Measurements from ENCODE around the gene CMTM8. TPM values are rescaled to one million over a fixed set of nuclear protein-coding genes. Genes with fewer than 3 reads are reported as not detected.
A peak's percentile ranks its signal among the peaks of the same experiment; 100 is the strongest.

Gene CMTM8
- total and polyA plus RNA-seq, 2 of the 8 experiments (the other 6 are each of a cell fraction or from before 2014, with no cell fraction given), result 10.5 to 22.4 TPM

DNA sequence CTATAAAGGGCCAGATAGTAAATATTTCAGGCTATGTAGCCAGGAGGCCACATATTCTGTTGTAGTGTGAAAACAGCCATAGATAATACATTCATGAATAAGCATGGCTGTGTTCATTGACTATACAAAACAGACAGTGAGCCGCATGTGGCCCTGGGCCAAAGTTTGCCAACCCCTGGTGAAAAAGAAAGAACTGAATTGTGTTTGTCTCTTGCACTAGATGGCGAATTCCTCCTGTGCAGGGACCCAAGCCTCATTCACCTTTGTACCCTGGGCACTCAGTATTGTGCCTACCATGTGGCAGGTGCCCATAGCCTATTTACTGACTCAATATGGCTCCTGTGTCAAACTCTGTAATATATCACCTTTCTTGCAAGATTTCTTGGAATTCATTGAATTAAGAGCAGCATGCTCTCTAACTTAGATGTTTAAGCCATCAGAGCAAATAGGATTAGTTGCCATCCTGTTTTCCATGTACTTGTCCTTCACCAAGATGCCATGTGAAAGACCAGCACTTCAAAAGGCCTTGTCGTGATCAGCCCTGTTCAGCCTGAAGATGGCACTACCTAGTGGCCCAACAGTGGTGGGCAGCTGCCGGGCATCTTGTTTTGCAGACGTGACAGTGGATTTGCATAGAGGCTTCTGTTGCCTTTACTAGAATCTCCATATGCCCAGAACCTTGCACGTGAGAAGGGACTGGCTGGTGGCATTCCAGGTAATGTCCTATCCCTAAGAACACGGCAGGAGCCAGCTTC is 102.3 kb downstream of the CMTM8 start:
- no peak overlapping the region for H3K56ac ChIP-seq (replicated peaks; ENCODE audit: insufficient read length, low read depth, low read length)
- FAIRE-seq (no peak), DNase-seq (ENCODE audit: low read depth in 1 of 2, low spot score in 2 of 2) (no peak)
- no peak overlapping the region for H2AK5ac ChIP-seq (ENCODE audit: low read depth, low read length)
- H2BK12ac ChIP-seq (ENCODE audit: low read depth, low read length), result no peak overlapping the region
- H3K9me3 ChIP-seq (ENCODE audit: insufficient read depth in 2 of 2, low read depth in 1 of 2, low read length in 1 of 2), result no peaks in the 10 kb centered on the region
- H3K79me1 ChIP-seq (ENCODE audit: low read depth, low read length), result no peaks in the 10 kb centered on the region
- no peak overlapping the region for H3K14ac ChIP-seq (ENCODE audit: insufficient read length)
- H3K36me3 ChIP-seq (ENCODE audit: control insufficient read depth in 2 of 4, insufficient read depth in 4 of 4, low read length in 3 of 4), result no peaks in the 10 kb centered on the region
- H3K4me3 ChIP-seq (ENCODE audit: extremely low read depth in 1 of 4, insufficient read depth in 2 of 4, low read depth in 3 of 4, low read length in 4 of 4), result no peak overlapping the region
- no peak overlapping the region for H4K5ac ChIP-seq (ENCODE audit: insufficient read length, low read depth, low read length)
- H3K4me1 ChIP-seq (replicated peaks in 1 of 4; ENCODE audit: control insufficient read depth in 3 of 4, insufficient read depth in 4 of 4, low read length in 3 of 4), result no peaks in the 10 kb centered on the region; a peak in 1 of 7 replicates
- ChIA-PET CTCF (ENCODE audit: partially characterized antibody) (interaction anchor here (1.2 to 2.0 kb wide), 2 partner anchors 43 to 45 kb away, joined by 3 to 7 read pairs; no protein-coding TSS in a partner anchor), POLR2A (ENCODE audit: partially characterized antibody) (no interaction called here)
- no peaks in the 10 kb centered on the region for H3K79me2 ChIP-seq (ENCODE audit: control insufficient read depth in 1 of 2, insufficient read depth in 2 of 2, low read length in 2 of 2)
- no peaks in the 10 kb centered on the region for H4K20me1 ChIP-seq (replicated peaks in 1 of 2; ENCODE audit: control insufficient read depth in 1 of 2, insufficient read depth in 2 of 2, low read length in 2 of 2)
- H2BK120ac ChIP-seq (replicated peaks; ENCODE audit: low read depth, low read length), result no peak overlapping the region
- H3K27me3 ChIP-seq (replicated peaks in 1 of 4; ENCODE audit: control insufficient read depth in 3 of 4, extremely low read depth in 1 of 4, insufficient read depth in 3 of 4, low read length in 3 of 4), result no peaks in the 10 kb centered on the region
- H2BK5ac ChIP-seq (ENCODE audit: low read depth, low read length), result no peak overlapping the region
- 92% methylated on average over 7 of the region's 7 CpGs; no CpG with 5 or more reads in 1 of the 2 experiments for WGBS, 2 experiments (ENCODE audit: extremely low coverage in 1 of 2, insufficient coverage in 1 of 2, insufficient read length in 1 of 2, insufficient replicate concordance in 2 of 2, low coverage in 1 of 2, low lambda C conversion rate in 2 of 2, missing lambda C conversion rate in 1 of 2)
- no peaks in the 10 kb centered on the region for H3K23me2 ChIP-seq (ENCODE audit: low read depth, low read length)
- H3K9ac ChIP-seq (replicated peaks in 1 of 4; ENCODE audit: extremely low read depth in 1 of 4, low read depth in 3 of 4, low read length in 3 of 4), result no peak overlapping the region
- no peak overlapping the region for H3K4ac ChIP-seq (replicated peaks; ENCODE audit: insufficient read length, low read depth, low read length)
- no peak overlapping the region for H3K27ac ChIP-seq (ENCODE audit: low read depth, low read length)
- peak in 1 of 2 experiments; percentile 31; a peak in 1 of 4 replicates for TF ChIP-seq RAD21 (IDR thresholded peaks at IDR 0.05 in 1 of 2, conservative IDR thresholded peaks at IDR 0.05 in 1 of 2; ENCODE audit: low read depth in 2 of 2, low read length in 2 of 2)
- TF ChIP-seq NANOG (IDR thresholded peaks at IDR 0.05; ENCODE audit: insufficient read depth, low read depth, low read length, poor library complexity, severe bottlenecking), result no peak
- TF ChIP-seq, protein P1, sequence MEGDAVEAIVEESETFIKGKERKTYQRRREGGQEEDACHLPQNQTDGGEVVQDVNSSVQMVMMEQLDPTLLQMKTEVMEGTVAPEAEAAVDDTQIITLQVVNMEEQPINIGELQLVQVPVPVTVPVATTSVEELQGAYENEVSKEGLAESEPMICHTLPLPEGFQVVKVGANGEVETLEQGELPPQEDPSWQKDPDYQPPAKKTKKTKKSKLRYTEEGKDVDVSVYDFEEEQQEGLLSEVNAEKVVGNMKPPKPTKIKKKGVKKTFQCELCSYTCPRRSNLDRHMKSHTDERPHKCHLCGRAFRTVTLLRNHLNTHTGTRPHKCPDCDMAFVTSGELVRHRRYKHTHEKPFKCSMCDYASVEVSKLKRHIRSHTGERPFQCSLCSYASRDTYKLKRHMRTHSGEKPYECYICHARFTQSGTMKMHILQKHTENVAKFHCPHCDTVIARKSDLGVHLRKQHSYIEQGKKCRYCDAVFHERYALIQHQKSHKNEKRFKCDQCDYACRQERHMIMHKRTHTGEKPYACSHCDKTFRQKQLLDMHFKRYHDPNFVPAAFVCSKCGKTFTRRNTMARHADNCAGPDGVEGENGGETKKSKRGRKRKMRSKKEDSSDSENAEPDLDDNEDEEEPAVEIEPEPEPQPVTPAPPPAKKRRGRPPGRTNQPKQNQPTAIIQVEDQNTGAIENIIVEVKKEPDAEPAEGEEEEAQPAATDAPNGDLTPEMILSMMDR (IDR thresholded peaks at IDR 0.05; ENCODE audit: control extremely low read depth in 1 of 3, insufficient read depth in 1 of 3, low read depth in 1 of 3, low read length in 3 of 3), result peak in 1 of 3 experiments; percentile 7; a peak in 1 of 4 replicates
- TF ChIP-seq CBX8 (IDR thresholded peaks at IDR 0.05; ENCODE audit: borderline replicate concordance, low read depth, low read length), result no peak
- H3K23ac ChIP-seq (ENCODE audit: insufficient read length), result no peak overlapping the region
- no peak overlapping the region for H3K4me2 ChIP-seq (ENCODE audit: insufficient read depth in 1 of 2, low read depth in 2 of 2, low read length in 2 of 2)
- no peak overlapping the region for H2BK20ac ChIP-seq (ENCODE audit: low read length)
- H4K8ac ChIP-seq (ENCODE audit: extremely low read depth, insufficient read depth, low read length), result no peak overlapping the region
- no peak overlapping the region for H4K91ac ChIP-seq (replicated peaks; ENCODE audit: insufficient read length, low read length)
- H3K18ac ChIP-seq (ENCODE audit: extremely low read depth, low read length), result no peak overlapping the region
- H2AFZ ChIP-seq (ENCODE audit: low read length), result no peak overlapping the region
- H2BK15ac ChIP-seq (ENCODE audit: low read length), result 0 out of 2 replicates have a peak overlapping the region, but pooled peaks have one; percentile 5
